OCI-LY7 (cell line): ENCODE data around the gene ANO10.

Experiments
- EZH2phosphoT487 ChIP-seq: fragments of 200-600 bp; sonication (generic); IDR thresholded peaks from 2 replicates; pipeline ENCODE4 v1.6.1; 2018; ENCODE audit warnings: low read depth, borderline replicate concordance, mild to moderate bottlenecking, mixed run types, antibody characterized with exemption, low read length, moderate library complexity, mixed read lengths
- TF ChIP-seq, protein P1 (sequence below): fragments of 200-600 bp; sonication (generic); conservative IDR thresholded peaks from 2 replicates; pipeline ENCODE4 v1.5.1; 2014; ENCODE audit warnings: mild to moderate bottlenecking, antibody characterized with exemption, low read length, moderate library complexity, mixed read lengths

DNA sequence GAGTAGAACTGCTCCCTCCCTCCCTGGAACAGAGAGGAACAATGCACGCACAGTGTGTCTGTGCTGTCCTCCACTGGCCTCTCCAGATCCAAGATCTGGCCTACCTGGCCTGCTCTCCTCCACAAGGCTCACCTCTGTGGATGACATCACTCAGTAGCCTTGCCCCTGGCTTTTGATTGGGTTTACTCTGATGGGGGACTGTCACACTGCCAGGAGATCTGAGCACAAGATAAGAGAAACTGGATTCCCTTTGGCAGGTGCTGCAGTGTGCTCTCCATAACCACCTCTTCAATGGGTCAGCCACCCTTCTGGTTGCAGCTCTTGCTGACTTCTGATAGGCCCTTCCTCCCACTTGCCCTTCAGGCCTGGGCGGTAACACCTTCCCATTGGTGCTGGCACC, 22.6 kb upstream of the ANO10 start:
- TF ChIP-seq, protein P1, sequence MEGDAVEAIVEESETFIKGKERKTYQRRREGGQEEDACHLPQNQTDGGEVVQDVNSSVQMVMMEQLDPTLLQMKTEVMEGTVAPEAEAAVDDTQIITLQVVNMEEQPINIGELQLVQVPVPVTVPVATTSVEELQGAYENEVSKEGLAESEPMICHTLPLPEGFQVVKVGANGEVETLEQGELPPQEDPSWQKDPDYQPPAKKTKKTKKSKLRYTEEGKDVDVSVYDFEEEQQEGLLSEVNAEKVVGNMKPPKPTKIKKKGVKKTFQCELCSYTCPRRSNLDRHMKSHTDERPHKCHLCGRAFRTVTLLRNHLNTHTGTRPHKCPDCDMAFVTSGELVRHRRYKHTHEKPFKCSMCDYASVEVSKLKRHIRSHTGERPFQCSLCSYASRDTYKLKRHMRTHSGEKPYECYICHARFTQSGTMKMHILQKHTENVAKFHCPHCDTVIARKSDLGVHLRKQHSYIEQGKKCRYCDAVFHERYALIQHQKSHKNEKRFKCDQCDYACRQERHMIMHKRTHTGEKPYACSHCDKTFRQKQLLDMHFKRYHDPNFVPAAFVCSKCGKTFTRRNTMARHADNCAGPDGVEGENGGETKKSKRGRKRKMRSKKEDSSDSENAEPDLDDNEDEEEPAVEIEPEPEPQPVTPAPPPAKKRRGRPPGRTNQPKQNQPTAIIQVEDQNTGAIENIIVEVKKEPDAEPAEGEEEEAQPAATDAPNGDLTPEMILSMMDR: no peak
- TF ChIP-seq EZH2phosphoT487: no peak
